Body of pancreas (tissue), 4 donors: ENCODE measurements around the gene OR8G5. TPM values are rescaled to one million over a fixed set of nuclear protein-coding genes. Genes with fewer than 3 reads are reported as not detected.

ENCODE experiments used
- ATAC-seq: fragments of 150-250 bp; one replicate; pipeline ENCODE4 v1.9.1; 2016
- DNase-seq, 4 donors: peaks; one replicate each; pipeline ENCODE4 v3.0.0-alpha.2; 2019
- H3K27ac ChIP-seq, 4 donors: fragments of 200-600 bp; sonication (generic); 1 replicate in 3 of 4; 2 replicates in 1 of 4; pipeline versions ENCODE4 v1.5.1 to v1.6.1; 2016 to 2019; ENCODE audit warnings: mild to moderate bottlenecking in 1 of 4, mixed read lengths in 1 of 4, moderate library complexity in 1 of 4
- H3K27me3 ChIP-seq, 2 donors: fragments of 200-600 bp; sonication (generic); one replicate each; pipeline ENCODE4 v1.6.0; 2016; ENCODE audit warnings: mild to moderate bottlenecking in 1 of 2
- H3K36me3 ChIP-seq, 2 donors: fragments of 200-600 bp; sonication (generic); replicated peaks in 1 of 2; 2 replicates each; pipeline ENCODE4 v1.5.1; 2016; ENCODE audit warnings: low read depth in 2 of 2; ENCODE audit not compliant: insufficient read depth in 1 of 2
- H3K4me1 ChIP-seq: fragments of 200-600 bp; sonication (generic); one replicate; pipeline ENCODE4 v1.6.0; 2016
- H3K4me3 ChIP-seq, 2 donors: fragments of 200-600 bp; sonication (generic); 1 replicate in 1 of 2; 2 replicates in 1 of 2; pipeline ENCODE4 v1.5.1; 2016 to 2019
- H3K9me3 ChIP-seq, 3 donors: fragments of 200-600 bp; sonication (generic); 1 replicate in 2 of 3; 2 replicates in 1 of 3; pipeline ENCODE4 v1.5.1; 2016
- CTCF ChIP-seq, 7 experiments: fragments of 450-650 bp in 4 of 7; fragments of 200-600 bp in 3 of 7; sonication (generic) in 3 of 7; IDR thresholded peaks; one replicate each; pipeline ENCODE4 v1.5.1; 2016 to 2019; ENCODE audit warnings: antibody characterized with exemption in 7 of 7
- POLR2A ChIP-seq, 3 donors: fragments of 450-650 bp; IDR thresholded peaks; one replicate each; pipeline ENCODE4 v1.6.1; 2016; ENCODE audit warnings: antibody characterized with exemption in 3 of 3, mild to moderate bottlenecking in 2 of 3
- WGBS, 2 donors: methylation state at CpG; one replicate each; pipeline ENCODE4 v1.1.5; 2017; 5-methylcytosine and 5-hydroxymethylcytosine counted together
- intact Hi-C: fragments of 100-400 bp; cut with DNase I; formaldehyde crosslinking; loops from one replicate; pipeline ENCODE4 v1.15.1; 2023
- total RNA-seq, 2 donors: library from RNA; depleted of rRNA; stranded (reverse); fragments of >200 nt; gene quantifications; one replicate each; pipeline ENCODE4 v1.1.0, GENCODE V29; 2016

Gene OR8G5
- not detected for total RNA-seq

DNA sequence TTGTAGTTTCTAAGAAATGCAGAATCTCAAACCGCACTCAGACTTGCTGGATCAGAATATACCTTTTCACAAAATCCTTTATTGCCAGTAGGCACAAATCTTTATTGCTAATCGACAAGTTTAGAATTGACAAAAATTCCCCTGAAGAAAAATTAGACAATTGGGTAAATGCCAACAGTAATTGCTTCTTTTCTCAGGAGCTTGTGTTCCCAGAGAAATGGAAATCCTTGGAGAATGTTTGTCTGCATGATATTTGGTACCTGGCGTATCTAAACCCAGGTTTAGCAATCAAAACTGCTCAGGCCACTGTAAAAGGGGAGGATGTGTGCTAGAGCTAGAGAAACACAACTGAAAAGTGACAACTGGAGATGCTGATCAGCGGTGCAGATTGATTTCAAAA lies at the start of gene OR8G5:
TSS of gene OR8G5 (plus strand) at position 301 of the 400 bp plus-strand sequence. CDS start 8,556 bp downstream, outside the sequence.
- H3K36me3 ChIP-seq = no peaks in the 10 kb centered on the region
- no peaks in the 10 kb centered on the region for H3K4me1 ChIP-seq
- intact Hi-C loops = no loop called here
- no peak for DNase-seq
- H3K4me3 ChIP-seq = no peak within 1 kb of the TSS
- TF ChIP-seq POLR2A (IDR thresholded peaks at IDR 0.05) = no peak
- TF ChIP-seq CTCF (IDR thresholded peaks at IDR 0.05) = no peak
- H3K27ac ChIP-seq = no peak within 1 kb of the TSS
- 63 to 71% methylated on average over 4 of the region's 4 CpGs for WGBS, 2 donors
- H3K27me3 ChIP-seq = no peaks in the 10 kb centered on the region
- ATAC-seq = no peak
- no peaks in the 10 kb centered on the region for H3K9me3 ChIP-seq

DNA sequence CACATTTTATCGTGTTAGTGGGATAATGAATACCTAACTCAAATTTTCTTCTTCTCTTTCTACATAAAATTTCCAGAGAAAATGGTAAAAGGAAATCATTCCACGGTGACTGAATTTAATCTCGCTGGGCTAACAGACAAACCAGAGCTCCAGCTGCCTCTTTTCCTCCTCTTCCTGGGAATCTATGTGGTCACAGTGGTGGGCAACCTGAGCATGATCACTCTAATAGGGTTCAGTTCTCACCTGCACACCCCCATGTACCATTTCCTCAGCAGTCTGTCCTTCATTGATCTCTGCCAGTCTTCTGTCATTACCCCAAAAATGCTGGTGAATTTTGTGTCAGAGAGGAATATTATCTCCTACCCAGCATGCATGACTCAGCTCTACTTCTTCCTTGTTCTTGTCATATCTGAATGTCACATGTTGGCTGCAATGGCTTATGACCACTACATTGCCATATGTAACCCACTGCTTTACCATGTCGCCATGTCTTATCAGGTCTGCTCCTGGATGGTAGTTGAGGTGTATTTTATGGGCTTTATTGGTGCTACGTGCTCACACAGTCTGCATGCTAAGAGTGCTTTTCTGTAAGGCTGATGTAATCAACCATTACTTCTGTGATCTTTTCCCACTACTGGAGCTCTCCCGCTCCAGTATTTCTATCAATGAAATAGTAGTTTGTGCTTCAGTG lies 48.9 kb upstream of the OR8G5 start:
- Histone ChIP-seq H3K27ac (no peak overlapping the region), H3K27me3 (no peaks in the 10 kb centered on the region), H3K9me3 (no peaks in the 10 kb centered on the region), H3K36me3 (no peaks in the 10 kb centered on the region), H3K4me3 (no peak overlapping the region), H3K4me1 (no peaks in the 10 kb centered on the region)
- no peak for DNase-seq
- no peak for ATAC-seq
- intact Hi-C loops = no loop called here
- TF ChIP-seq CTCF (IDR thresholded peaks at IDR 0.05) (no peak), POLR2A (IDR thresholded peaks at IDR 0.05) (no peak)
- WGBS, 2 donors = 68 to 72% methylated on average over 6 of the region's 6 CpGs

DNA sequence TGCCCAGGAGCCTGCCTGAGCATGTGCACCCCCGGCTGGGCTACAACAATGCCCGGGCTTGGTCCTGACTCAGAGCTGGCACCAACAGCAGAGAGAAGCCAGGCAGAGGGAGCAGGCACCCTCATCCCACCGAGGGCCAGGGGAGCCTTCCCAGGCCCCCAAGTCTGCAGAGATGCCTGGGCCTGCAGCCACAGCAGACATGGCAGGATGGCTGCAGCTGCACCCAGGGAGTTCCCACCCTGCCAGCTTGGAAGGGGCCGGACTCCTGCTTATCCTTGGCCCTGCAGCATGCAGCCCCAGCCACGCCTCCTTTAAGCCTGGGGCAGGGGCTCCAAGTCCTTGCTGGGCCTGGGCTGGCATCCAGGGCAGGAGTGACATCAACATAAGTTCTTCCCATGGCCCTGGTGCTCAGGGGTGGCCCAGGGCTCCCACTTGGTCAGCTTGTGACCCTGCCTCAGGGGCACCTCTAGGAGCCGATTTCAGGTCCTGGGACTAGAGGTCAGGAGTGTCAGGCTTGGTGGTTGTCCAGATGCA lies 46.3 kb upstream of the OR8G5 start:
- Histone ChIP-seq H3K36me3 (no peaks in the 10 kb centered on the region), H3K9me3 (no peaks in the 10 kb centered on the region), H3K27me3 (no peaks in the 10 kb centered on the region), H3K4me1 (no peaks in the 10 kb centered on the region), H3K4me3 (no peak overlapping the region), H3K27ac (no peak overlapping the region)
- ATAC-seq = no peak
- no peak for DNase-seq
- intact Hi-C loops = no loop called here
- WGBS, 2 donors = 85% methylated on average over 6 of the region's 6 CpGs; no CpG with 5 or more reads in 1 of the 2 donors
- TF ChIP-seq POLR2A (IDR thresholded peaks at IDR 0.05) (no peak), CTCF (IDR thresholded peaks at IDR 0.05) (no peak)

DNA sequence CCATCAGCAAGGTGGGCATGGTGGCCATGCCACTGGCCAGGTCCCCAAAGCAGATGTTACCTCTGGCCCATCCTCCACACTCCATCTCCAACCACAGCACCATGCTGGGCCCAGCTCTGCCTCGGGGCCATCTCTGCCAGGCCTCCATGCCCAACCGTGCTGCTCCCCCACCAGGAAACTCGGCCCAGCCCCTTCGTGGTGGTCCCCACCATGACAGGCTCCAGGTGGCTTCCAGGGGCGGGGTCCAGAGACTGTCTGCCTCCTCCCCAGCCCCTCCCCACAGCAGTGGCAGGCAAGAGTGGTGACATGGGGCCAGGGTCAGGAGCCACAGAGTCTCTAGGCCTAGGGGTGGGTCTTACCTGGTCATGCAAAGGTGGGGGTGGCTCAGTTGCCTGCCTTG lies 45.8 kb upstream of the OR8G5 start:
- no peak overlapping the region for H3K27ac ChIP-seq
- H3K9me3 ChIP-seq = no peaks in the 10 kb centered on the region
- H3K27me3 ChIP-seq = no peaks in the 10 kb centered on the region
- ATAC-seq = no peak
- DNase-seq = no peak
- intact Hi-C loops = no loop called here
- TF ChIP-seq CTCF (IDR thresholded peaks at IDR 0.05) = no peak
- TF ChIP-seq POLR2A (IDR thresholded peaks at IDR 0.05) = no peak
- WGBS, 2 donors = 60 to 90% methylated on average over 3 to 5 of the region's 5 CpGs
- H3K4me3 ChIP-seq = no peak overlapping the region
- no peaks in the 10 kb centered on the region for H3K4me1 ChIP-seq
- H3K36me3 ChIP-seq = no peaks in the 10 kb centered on the region

DNA sequence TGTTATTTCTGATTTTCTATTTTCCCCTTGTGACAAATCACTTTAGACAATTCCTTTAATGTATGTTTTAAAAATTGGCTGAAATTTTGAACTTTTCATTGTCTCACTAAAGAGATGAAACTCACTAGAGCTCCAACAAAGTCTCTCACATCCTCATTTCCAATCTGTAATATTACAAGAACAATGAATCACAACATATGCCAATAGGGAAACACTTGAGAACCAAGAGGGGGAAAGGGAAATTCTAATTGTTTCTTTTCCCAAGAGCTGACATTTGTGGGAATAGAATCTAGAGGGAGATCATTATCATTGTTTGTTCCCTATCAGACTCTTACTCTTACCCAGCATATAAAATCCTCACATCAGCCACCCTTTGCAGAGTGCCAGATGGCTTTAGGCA lies 44.9 kb upstream of the OR8G5 start:
- no peak overlapping the region for H3K27ac ChIP-seq
- no peaks in the 10 kb centered on the region for H3K4me1 ChIP-seq
- ATAC-seq (no peak), DNase-seq (no peak)
- H3K36me3 ChIP-seq = no peaks in the 10 kb centered on the region
- TF ChIP-seq POLR2A (IDR thresholded peaks at IDR 0.05) = no peak
- no peak for TF ChIP-seq CTCF (IDR thresholded peaks at IDR 0.05)
- H3K27me3 ChIP-seq = no peaks in the 10 kb centered on the region
- H3K9me3 ChIP-seq = no peaks in the 10 kb centered on the region
- intact Hi-C loops = no loop called here
- no peak overlapping the region for H3K4me3 ChIP-seq
